GM19372 (cell line): ENCODE measurements around the gene FNDC11.
"Not testable (repeated sequence)": the region's sequence is repeated elsewhere in the genome, so short reads cannot be mapped to it uniquely, and the experiment has no call there.

Source experiments
- ATAC-seq: cut with Tn5 transposase; IDR thresholded peaks from one replicate; pipeline ENCODE4 v1.9.1; 2021; ENCODE audit warnings: mild to moderate bottlenecking, low read depth, moderate library complexity; ENCODE audit not compliant: unreplicated experiment

FNDC11 gene

DNA sequence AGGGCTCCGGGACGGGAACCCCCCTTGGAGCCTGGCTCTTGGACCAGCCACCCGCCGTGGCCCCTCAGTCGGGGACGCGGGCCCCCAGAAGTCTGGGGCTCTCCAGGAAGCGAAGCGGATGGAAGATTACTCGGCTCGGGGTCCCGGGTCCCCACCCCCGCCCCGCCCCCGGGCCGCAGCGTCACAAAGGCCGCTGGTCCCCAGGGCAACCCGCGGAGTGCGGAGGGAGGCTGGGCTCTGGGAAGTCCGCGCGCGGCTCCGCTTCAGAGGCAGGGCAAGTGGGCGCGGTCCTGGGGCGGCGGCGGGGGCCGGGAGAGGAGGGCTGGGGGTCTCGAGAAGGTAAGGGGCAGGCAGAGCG, at the start of gene FNDC11:
Gene FNDC11, plus strand, starts transcription at position 227 of the 358 bp plus-strand sequence. CDS start 1,505 bp downstream, outside the sequence.
- no peak for ATAC-seq

DNA sequence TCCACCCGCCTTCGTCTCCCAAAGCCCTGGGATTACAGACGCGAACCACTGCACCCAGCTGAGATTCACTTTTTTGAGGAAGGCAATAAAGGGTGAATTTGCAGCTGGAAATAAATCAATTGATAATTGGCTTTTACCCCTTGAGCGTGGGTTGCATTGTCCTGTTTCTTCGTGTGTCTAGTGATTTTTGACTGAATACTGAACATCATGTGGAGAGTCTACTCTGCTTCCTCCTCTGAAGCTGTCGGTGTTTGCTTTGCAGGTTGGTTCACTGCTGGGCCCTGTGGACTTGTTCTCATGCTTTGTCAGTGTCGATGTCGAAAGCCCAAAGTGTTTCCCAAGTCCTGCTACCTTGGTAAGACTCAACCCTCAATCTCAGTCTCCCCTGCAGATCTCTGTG, 49.3 kb upstream of the FNDC11 start:
- ATAC-seq: no peak

DNA sequence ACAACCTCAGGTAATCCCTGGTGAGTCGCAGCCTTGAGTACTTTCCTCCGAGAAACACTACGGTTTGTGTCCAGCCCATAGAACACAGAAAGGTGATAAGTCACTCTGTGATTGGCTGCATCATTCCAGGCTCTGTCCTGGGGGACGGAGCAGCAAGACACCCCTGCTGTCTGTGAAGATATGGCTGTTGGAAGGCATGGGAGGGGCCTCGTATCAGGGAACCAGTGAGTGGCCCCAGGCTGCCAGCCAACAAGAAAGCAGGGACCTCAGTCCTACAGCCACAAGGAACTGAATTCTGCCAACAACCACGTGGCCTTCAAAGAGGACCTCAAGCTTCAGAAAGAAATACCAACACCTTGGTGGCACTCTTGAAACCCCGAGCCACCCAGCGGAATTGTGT, 48.7 kb upstream of the FNDC11 start:
- no peak for ATAC-seq

DNA sequence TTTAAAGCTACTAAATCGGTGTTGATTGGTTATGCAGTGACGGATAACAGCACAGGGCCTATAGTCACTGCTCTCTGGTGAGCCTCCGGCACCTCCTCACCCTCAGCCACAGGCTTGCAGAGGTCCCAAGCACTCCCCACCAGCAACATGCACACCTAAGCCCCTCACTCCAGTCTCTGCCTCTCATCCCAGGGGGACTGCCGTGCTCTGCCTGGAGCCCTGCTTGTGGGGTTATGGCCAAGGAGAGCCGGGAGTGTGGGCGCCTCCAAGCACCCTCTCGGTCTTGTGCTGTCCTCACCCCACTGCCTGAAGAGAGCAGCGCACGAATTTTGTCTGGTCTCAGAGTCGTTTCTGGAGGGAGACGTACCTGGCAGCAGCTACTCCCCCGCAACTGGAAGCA, 48.2 kb upstream of the FNDC11 start:
- no peak for ATAC-seq

DNA sequence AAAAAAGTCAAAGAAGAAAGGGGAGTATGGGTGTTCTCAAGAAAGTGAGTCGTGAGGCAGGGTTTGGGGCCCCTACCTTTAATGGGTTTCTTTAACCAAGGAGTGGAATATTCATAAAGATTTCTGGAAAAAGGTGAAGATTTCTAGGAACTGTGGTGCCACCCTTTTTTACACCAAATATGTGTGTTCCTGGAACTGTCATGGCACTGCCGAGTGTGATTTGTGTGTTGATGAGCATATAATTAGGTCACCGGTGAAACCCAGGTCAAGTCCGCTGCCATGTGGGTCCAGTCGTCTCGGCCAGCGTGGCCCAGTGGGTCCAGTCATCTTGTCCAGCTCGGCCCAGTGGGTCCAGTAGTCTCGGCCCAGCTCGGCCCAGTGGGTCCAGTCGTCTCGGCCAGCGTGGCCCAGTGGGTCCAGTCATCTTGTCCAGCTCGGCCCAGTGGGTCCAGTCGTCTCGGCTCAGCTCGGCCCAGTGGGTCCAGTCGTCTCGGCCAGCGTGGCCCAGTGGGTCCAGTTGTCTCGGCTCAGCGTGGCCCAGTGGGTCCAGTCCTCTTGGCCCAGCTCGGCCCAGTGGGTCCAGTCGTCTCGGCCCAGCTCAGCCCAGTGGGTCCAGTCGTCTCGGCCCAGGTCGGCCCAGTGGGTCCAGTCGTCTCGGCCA, 46.7 kb upstream of the FNDC11 start:
- no peak for ATAC-seq

GRCh38 chr20:63508072-63508768, 45.7 kb upstream of the FNDC11 start:
- no peak for ATAC-seq

GRCh38 chr20:63509088-63509564, 44.8 kb upstream of the FNDC11 start:
- ATAC-seq: no peak

DNA sequence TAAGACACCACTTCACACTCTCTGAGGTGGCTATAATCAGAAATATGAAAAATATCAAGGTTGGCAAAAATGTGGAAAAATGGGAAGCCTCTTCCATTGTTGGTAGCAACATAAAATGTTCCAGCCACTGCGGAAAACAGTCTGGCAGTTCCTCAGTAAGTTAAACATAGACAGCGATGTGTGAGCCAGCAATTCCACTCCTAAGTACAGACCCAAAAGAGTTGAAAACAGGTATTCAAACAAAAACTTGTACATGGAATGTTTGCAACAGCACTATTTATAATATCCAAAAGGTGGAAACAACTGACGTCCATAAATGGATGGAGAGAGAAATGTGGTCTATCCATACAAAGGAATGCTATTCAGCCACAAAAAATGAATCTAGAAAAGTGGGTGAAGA, 40.8 kb upstream of the FNDC11 start:
- ATAC-seq: no peak

- ATAC-seq: not testable (repeated sequence)
Observed at GRCh38 chr20:63514520-63514919, 39.4 kb upstream of the FNDC11 start.

- no peak for ATAC-seq
Observed at GRCh38 chr20:63517376-63518309, 36.3 kb upstream of the FNDC11 start.

DNA sequence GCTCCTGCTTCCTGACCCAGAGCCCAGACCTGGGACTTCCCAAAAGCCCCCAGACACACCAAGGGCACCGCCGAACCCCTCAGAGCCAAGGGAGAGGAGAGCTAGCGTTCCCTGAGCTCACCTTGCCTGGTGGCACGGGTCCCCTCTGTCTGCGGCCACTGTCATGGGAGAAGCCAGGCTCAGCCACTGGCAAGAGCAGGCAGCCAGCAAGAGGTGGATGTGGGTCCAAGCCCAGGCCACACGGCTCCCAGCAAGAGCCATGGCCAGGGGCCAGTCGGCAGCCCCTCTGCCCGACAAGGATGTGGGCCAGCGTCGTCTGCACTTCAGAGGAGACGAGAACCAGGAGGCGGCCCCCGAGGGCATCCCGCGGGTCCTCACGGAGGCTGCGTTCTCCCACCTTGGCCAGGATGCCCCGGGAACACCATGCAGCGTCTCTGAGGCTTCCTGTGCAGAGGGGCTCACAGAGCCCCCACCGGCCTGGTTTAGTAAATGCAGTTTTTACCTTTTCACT, 35.6 kb upstream of the FNDC11 start:
- no peak for ATAC-seq

DNA sequence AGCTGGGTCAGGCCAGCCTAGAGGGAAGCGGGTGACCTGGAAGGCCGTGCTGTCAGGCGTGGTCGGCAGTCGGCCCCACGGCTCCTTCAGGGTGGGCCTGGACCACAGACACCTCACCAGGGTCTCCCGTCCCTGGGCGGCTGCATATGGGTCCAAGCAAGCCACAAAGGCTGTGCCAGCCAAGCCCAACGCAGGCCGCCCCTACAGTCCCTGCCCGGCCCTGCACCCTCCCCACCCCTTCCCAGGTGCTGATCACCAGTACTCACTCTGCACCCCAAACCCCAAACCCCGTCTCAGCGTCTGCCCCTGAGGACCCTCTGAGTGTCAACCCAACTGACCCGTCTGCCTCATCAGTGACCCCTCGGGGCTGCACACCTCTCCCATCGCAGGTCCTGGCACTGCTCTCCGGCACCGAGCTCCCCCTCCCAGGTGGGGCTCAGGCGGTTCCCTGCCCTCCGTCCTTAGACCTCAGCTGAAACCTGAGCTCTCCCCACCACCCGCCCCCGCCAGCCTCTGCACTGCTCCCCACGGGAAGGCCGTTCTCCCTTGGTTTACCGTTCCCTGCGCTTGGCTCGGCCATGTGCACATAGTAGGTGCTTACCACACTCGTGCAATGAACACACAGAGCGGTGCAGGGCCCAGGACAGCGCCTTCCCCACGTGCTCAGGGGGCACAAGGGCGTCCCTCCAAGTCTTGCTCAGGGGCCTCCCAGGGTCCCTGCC, 34.9 kb upstream of the FNDC11 start:
- ATAC-seq: no peak

DNA sequence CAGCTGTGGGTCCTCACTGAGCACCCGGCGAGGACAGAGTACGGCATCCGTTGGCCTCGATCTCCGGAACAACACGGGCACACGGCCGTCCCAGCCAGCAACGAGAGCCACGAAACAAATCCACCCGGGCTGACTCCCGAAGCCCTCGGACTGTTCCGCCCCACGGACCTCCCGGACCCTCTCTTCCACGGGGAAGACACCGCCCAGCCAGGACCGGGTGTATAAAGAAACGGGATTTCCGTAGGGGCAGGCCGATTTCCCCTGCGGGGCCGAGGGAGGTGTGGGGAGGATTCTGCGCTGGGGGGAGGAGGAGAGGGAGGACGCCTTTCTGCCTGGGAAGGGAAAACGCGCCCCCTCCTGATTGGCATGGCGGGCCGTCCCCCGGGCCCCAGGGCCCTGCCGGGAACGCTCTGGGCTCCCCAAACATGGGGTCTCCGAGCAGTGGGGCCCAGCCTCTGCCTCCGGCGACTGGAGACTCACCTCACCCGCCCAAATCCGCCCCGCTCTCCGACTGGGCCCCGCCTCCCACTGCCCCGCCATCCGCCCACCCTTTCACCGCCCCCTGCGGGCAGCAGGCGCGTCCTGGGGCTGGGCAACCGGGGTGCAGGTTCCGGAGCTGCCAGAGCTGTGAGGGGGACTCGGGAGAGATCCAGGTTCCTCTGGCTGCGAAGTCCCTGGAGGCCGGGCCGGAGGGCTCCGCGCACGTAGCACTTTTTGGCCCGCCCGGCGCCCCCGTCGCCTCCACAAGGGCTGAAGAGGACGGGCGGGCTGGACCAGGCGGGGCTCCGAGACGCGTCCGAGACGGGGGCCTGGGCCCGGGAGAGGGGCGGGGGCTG, 34.1 kb upstream of the FNDC11 start:
- peak; percentile 41 for ATAC-seq

- peak; percentile 82 for ATAC-seq
Observed at GRCh38 chr20:63520504-63520933, 33.4 kb upstream of the FNDC11 start, which contains the start of gene PPDPF. PPDPF (plus strand) TSS chr20:63520765; CDS start chr20:63521309, 544 bp downstream.

DNA sequence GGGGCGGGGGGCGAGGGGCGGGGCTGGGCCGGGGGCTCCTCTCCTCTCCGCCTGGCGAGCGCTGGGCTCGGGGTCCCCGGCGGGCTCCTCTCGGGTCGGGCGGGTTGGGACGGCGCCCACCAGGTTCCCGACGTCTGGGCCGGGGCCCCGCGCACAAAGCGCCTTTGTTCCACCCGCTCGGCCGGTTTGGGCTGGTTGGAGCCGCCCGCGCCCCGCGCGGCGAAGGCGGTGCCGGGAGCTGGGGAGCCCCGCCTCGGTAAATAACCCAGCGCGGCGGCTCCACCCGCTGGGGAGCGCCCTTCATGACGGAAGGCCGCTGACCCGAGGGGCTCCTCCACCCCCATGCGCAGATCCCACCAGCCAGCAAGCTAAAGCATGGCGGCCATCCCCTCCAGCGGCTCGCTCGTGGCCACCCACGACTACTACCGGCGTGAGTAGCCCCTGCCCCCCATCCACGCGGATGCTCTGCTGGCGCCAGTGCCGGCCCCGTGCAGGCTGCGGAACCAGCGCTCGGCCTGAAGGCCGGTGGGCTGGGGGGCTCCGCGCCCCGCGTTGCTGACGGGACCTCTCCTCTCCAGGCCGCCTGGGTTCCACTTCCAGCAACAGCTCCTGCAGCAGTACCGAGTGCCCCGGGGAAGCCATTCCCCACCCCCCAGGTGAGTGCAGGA, 32.9 kb upstream of the FNDC11 start:
- ATAC-seq: peak; percentile 28

GRCh38 chr20:63521602-63522001, 32.4 kb upstream of the FNDC11 start:
- ATAC-seq: no peak

DNA sequence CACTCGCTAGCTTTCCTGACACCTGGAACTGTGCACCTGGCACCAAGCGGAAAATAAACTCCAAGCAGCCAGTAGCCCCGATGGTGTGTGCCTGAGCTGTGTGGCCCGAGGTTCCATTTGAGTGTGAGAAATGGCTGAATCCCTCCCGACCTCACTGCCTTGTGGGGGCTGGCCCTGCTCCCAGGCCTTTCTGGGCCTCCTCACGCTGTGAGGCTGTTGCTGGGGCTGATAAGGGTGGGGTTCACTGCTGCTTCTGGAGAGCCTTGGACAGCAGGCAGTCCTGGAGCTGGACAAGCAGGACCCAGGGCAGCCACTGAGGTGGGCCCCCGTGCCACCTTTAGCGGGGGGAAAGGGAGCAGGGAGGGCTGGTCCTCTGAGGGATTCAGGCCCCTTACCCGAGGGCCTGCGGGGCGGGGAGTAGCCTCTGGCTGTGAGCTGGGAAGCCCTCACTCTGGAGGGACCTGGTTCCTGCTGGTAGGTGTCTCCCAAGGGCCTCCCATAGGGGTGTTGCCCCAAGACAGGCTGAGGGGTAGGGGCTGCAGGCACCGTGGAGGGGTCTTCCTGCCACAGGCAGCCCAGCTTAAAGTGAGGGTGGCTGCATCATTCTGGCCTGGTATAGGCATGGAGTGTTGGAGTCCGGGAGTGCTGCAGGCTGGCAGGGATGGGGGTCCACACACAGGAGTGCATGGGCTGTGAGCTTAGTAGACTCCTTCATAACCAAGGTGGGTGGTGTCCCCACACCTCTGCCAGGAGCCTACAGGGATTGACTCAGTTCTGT, 31.7 kb upstream of the FNDC11 start:
- no peak for ATAC-seq
